ENCODE data around the gene SNRNP48. TPM values are rescaled to one million over a fixed set of nuclear protein-coding genes. Genes with fewer than 3 reads are reported as not detected.

The SNRNP48 gene
- total and polyA plus RNA-seq, 10 of the 15 experiments (the other 5 are each of a cell fraction or from before 2014, with no cell fraction given): 3.2 to 14.4 (median 8.9) TPM

GRCh38 chr6:7559196-7559595 lies 30.8 kb upstream of the SNRNP48 start (continued):
- TF ChIP-seq E4F1 (IDR thresholded peaks at IDR 0.05; ENCODE audit: borderline replicate concordance, partially characterized antibody) (no peak), CTCF (IDR thresholded peaks at IDR 0.05 in 2 of 3, conservative IDR thresholded peaks at IDR 0.05 in 1 of 3; ENCODE audit: control insufficient read depth in 2 of 3, extremely low read depth in 1 of 3, insufficient read depth in 1 of 3, low read depth in 3 of 3, low read length in 3 of 3) (no peak), MTA3 (IDR thresholded peaks at IDR 0.05; ENCODE audit: borderline replicate concordance, low read length) (no peak), POLR2AphosphoS5 (IDR thresholded peaks at IDR 0.05; ENCODE audit: low read length) (no peak), POLR2A (IDR thresholded peaks at IDR 0.05; ENCODE audit: low read depth, low read length) (no peak), FOS (IDR thresholded peaks at IDR 0.05; ENCODE audit: borderline replicate concordance, extremely low read depth, insufficient read length) (no peak), ZNF592 (IDR thresholded peaks at IDR 0.05) (no peak), NR2C2 (IDR thresholded peaks at IDR 0.05; ENCODE audit: borderline replicate concordance, control insufficient read depth, insufficient read length, low read depth) (no peak), NFIC (IDR thresholded peaks at IDR 0.05; ENCODE audit: low read depth, low read length) (no peak), NR2F1 (conservative IDR thresholded peaks at IDR 0.05) (no peak), ASH2L (IDR thresholded peaks at IDR 0.05; ENCODE audit: borderline replicate concordance, low read depth) (no peak)
